T-cell (primary cell): ENCODE data around the gene CARD14. TPM values are rescaled to one million over a fixed set of nuclear protein-coding genes. Genes with fewer than 3 reads are reported as not detected.

ENCODE experiments used
- ATAC-seq, 4 experiments: fragments of 200-7000 bp in 3 of 4; fragments of 150-1000 bp in 1 of 4; cut with Tn5 transposase; replicated peaks in 1 of 4; 1 replicate in 3 of 4; 2 replicates in 1 of 4; pipeline ENCODE4 v1.10.0; 2021; ENCODE audit warnings: moderate library complexity in 3 of 4, mild to moderate bottlenecking in 2 of 4, moderate number of reproducible peaks in 1 of 4
- CTCF ChIA-PET, 2 donors: fragments of 300-600 bp; sonication (Branson Sonifier 250); formaldehyde crosslinking; loops; one replicate each; lab custom pipeline; 2022; ENCODE audit warnings: antibody characterized with exemption in 2 of 2; lab: Charles Lee
- POLR2A ChIA-PET, 2 donors: fragments of 300-600 bp; sonication (Branson Sonifier 250); formaldehyde crosslinking; loops; one replicate each; lab custom pipeline; 2022; ENCODE audit warnings: antibody characterized with exemption in 2 of 2; lab: Charles Lee
- DNase-seq, 35 experiments: peaks; one replicate each; pipeline versions ENCODE4 v3.0.0 to v3.0.0-alpha.2; 2013 to 2023
- H3K27ac ChIP-seq: one replicate; pipeline ENCODE4 v1.5.1; 2013; ENCODE audit warnings: low read length
- H3K27me3 ChIP-seq, 2 experiments: replicated peaks in 1 of 2; 1 replicate in 1 of 2; 2 replicates in 1 of 2; pipeline versions ENCODE4 v1.6.1 to v1.7.0; 2013; ENCODE audit warnings: low read length in 1 of 2, mixed read lengths in 1 of 2; ENCODE audit not compliant: control insufficient read depth in 2 of 2, insufficient read depth in 2 of 2; ENCODE audit errors: extremely low read depth in 1 of 2
- H3K36me3 ChIP-seq, 2 donors: 1 replicate in 1 of 2; 2 replicates in 1 of 2; pipeline versions ENCODE4 v1.6.1 to v1.7.0; 2013; ENCODE audit warnings: low read length in 1 of 2; ENCODE audit not compliant: control insufficient read depth in 2 of 2, insufficient read depth in 1 of 2; ENCODE audit errors: extremely low read depth in 1 of 2
- H3K4me1 ChIP-seq, 2 experiments: 1 replicate in 1 of 2; 2 replicates in 1 of 2; pipeline versions ENCODE4 v1.6.1 to v1.7.0; 2013; ENCODE audit warnings: low read length in 2 of 2, mixed read lengths in 1 of 2; ENCODE audit not compliant: insufficient read depth in 2 of 2, control insufficient read depth in 1 of 2; ENCODE audit errors: extremely low read depth in 1 of 2
- H3K4me3 ChIP-seq, 2 donors: 1 replicate in 1 of 2; 2 replicates in 1 of 2; pipeline versions ENCODE4 v1.5.1 to v1.7.0; 2013; ENCODE audit warnings: mild to moderate bottlenecking in 2 of 2, low read length in 1 of 2, moderate library complexity in 1 of 2; ENCODE audit not compliant: control insufficient read depth in 1 of 2; ENCODE audit errors: extremely low read depth in 1 of 2
- H3K9me3 ChIP-seq: 2 replicates; pipeline ENCODE4 v1.7.0; 2013
- H3K27ac Mint-ChIP-seq, 2 donors: one replicate each; pipeline ENCODE4 v1.8.0; 2020 to 2021; ENCODE audit warnings: mild to moderate bottlenecking in 2 of 2, mixed read lengths in 2 of 2
- H3K27me3 Mint-ChIP-seq, 2 donors: one replicate each; pipeline ENCODE4 v1.8.0; 2021 to 2022; ENCODE audit warnings: mixed read lengths in 2 of 2
- H3K36me3 Mint-ChIP-seq: one replicate; pipeline ENCODE4 v1.8.0; 2021; ENCODE audit warnings: mixed read lengths
- H3K4me1 Mint-ChIP-seq, 3 donors: one replicate each; pipeline ENCODE4 v1.8.0; 2020 to 2022; ENCODE audit warnings: mixed read lengths in 3 of 3, mild to moderate bottlenecking in 1 of 3
- H3K4me3 Mint-ChIP-seq, 3 donors: one replicate each; pipeline ENCODE4 v1.8.0; 2020 to 2022; ENCODE audit warnings: mild to moderate bottlenecking in 3 of 3, mixed read lengths in 3 of 3, moderate library complexity in 3 of 3
- H3K9me3 Mint-ChIP-seq, 3 donors: one replicate each; pipeline ENCODE4 v1.8.0; 2020 to 2022; ENCODE audit warnings: mixed read lengths in 3 of 3
- WGBS: methylation state at CpG from one replicate; pipeline ENCODE4 v1.1.5; 2013; ENCODE audit warnings: missing lambda C conversion rate; ENCODE audit not compliant: insufficient coverage; 5-methylcytosine and 5-hydroxymethylcytosine counted together
- total RNA-seq, 35 experiments: library from RNA in 6 of 35; stranded (reverse) in 6 of 35; fragments of 120-200 nt in 1 of 35; gene quantifications; one replicate each; pipeline versions ENCODE4 v1.2.1 to v1.2.4 and lab custom pipeline; 2013 to 2026

CARD14 gene
- total RNA-seq, 5 donors from 2014 or later (not counting 1 experiment from before 2014, with no cell fraction given): 0.06 to 0.10 TPM; not detected in 3

DNA sequence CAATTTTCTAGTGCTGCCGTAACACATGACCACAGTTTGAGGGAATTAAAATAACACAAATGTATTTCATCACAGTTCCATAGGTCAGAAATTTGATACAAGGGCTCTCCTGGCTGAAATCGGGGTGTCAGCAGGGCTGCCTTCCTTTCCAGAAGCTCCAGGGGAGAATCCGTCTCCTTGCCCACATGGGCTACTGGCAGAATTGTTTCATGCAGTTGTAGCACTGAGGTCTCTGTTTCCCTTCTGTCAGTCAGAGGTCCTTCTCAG is 43.4 kb upstream of the CARD14 start:
- H3K4me1 Mint-ChIP-seq: no peaks in the 10 kb centered on the region
- Histone ChIP-seq H3K9me3 (no peaks in the 10 kb centered on the region), H3K27ac (no peak overlapping the region), H3K4me3 (no peak overlapping the region), H3K4me1 (no peaks in the 10 kb centered on the region), H3K27me3 (peaks cover 2 to 24% of the 10 kb centered on the region in 2 experiments), H3K36me3 (no peaks in the 10 kb centered on the region)
- no peak overlapping the region for H3K27ac Mint-ChIP-seq
- H3K36me3 Mint-ChIP-seq: no peaks in the 10 kb centered on the region
- no peak for DNase-seq
- H3K4me3 Mint-ChIP-seq: no peak overlapping the region
- 80% methylated on average over 3 of the region's 3 CpGs for WGBS
- ATAC-seq: no peak
- CTCF ChIA-PET: no interaction called here
- POLR2A ChIA-PET: no interaction called here
- H3K27me3 Mint-ChIP-seq: peaks cover 12 to 18% of the 10 kb centered on the region in 2 donors
- H3K9me3 Mint-ChIP-seq: no peaks in the 10 kb centered on the region

DNA sequence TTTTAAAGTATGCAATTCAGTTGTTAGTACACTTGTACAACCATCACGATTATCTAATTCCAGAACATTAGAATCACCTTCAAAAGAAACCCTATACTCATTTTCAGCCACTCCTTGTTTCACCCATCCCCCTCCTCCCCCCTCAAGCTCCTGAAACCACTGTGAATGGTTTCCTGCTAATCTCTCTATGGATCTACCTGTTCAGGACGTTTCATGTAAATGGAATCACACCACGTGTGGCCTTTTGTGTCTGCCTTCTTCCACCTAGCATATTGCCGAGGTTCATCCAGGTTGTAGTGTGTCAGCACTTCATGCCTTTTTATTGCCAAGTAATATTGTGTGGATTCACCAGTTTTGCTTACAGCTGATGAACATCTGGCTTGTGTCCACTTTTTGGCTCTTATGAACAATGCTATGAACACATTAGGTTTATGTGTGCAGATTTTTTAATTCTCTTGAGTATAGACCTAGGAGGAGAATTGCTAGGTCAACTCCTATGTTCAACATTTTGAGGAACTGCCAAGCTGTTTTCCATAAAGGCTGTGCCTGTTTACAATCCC is 40.7 kb upstream of the CARD14 start:
- Histone ChIP-seq H3K36me3 (peaks cover 0 to 9% of the 10 kb centered on the region in 2 donors), H3K4me3 (no peak overlapping the region), H3K27me3 (peaks cover 2 to 15% of the 10 kb centered on the region in 2 experiments), H3K9me3 (no peaks in the 10 kb centered on the region), H3K27ac (no peak overlapping the region), H3K4me1 (no peaks in the 10 kb centered on the region)
- H3K4me1 Mint-ChIP-seq: no peaks in the 10 kb centered on the region
- H3K36me3 Mint-ChIP-seq: peaks cover 14% of the 10 kb centered on the region
- H3K4me3 Mint-ChIP-seq: no peak overlapping the region
- DNase-seq: no peak
- 44% methylated on average over 2 of the region's 4 CpGs for WGBS
- peaks cover 12 to 18% of the 10 kb centered on the region in 2 donors for H3K27me3 Mint-ChIP-seq
- H3K27ac Mint-ChIP-seq: no peak overlapping the region
- CTCF ChIA-PET: no interaction called here
- no peaks in the 10 kb centered on the region for H3K9me3 Mint-ChIP-seq
- ATAC-seq: no peak
- POLR2A ChIA-PET: no interaction called here

GRCh38 chr17:80130992-80131391 is 38.8 kb upstream of the CARD14 start:
- POLR2A ChIA-PET: interaction anchor here in 1 of 2 donors (0.7 kb wide), 1 partner anchor 1060 kb away, joined by 4 read pairs; no protein-coding TSS in a partner anchor
- Mint-ChIP-seq H3K36me3 (peaks cover 29% of the 10 kb centered on the region), H3K27ac (no peak overlapping the region)

GRCh38 chr17:80132906-80133625 is 36.8 kb upstream of the CARD14 start:
- Mint-ChIP-seq H3K27me3 (peaks cover 0 to 2% of the 10 kb centered on the region in 2 donors), H3K36me3 (peaks cover 49% of the 10 kb centered on the region), H3K4me3 (no peak overlapping the region), H3K9me3 (no peaks in the 10 kb centered on the region), H3K4me1 (no peaks in the 10 kb centered on the region), H3K27ac (peak overlapping the region in 1 of 2 donors; percentile 53)
- ATAC-seq (peak in 1 of 4 experiments; percentile 13), DNase-seq (no peak)
- POLR2A ChIA-PET: no interaction called here
- no peak overlapping the region for H3K27ac ChIP-seq
- CTCF ChIA-PET: no interaction called here
- no peaks in the 10 kb centered on the region for H3K4me1 ChIP-seq
- WGBS: 95% methylated on average over 3 of the region's 5 CpGs
- peaks cover 17 to 49% of the 10 kb centered on the region in 2 donors for H3K36me3 ChIP-seq
- no peaks in the 10 kb centered on the region for H3K9me3 ChIP-seq
- no peaks in the 10 kb centered on the region for H3K27me3 ChIP-seq
- no peak overlapping the region for H3K4me3 ChIP-seq

More at GRCh38 chr17:80130992-80131391, 38.8 kb upstream of the CARD14 start:
- Histone ChIP-seq H3K27ac (no peak overlapping the region), H3K27me3 (peaks cover 1 to 4% of the 10 kb centered on the region in 2 experiments), H3K36me3 (peaks cover 8 to 29% of the 10 kb centered on the region in 2 donors), H3K9me3 (no peaks in the 10 kb centered on the region), H3K4me3 (no peak overlapping the region), H3K4me1 (no peaks in the 10 kb centered on the region)
- H3K9me3 Mint-ChIP-seq: no peaks in the 10 kb centered on the region
- no peak for DNase-seq
- no peak for ATAC-seq
- no peak overlapping the region for H3K4me3 Mint-ChIP-seq
- H3K4me1 Mint-ChIP-seq: no peaks in the 10 kb centered on the region
- peaks cover 8% of the 10 kb centered on the region in 2 donors for H3K27me3 Mint-ChIP-seq
- CTCF ChIA-PET: no interaction called here
- no CpG with 5 or more reads among the region's 3 CpGs for WGBS

DNA sequence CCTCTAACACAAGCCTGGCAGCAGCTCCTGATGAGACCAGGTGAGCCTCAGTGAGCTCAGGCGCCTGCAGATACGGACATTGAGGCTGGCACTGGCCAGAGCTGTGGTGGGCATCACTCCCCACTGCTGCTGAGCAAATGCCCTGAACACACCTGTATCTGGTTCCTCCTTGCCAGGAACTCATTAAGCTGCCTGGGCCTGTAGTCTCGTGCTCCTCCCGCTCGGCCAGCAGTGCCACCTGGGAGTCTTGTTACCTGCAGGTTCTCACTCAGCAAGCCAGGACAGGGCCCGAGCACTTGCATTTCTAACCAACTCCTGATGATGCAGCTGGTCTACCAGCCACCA is 36.2 kb upstream of the CARD14 start:
- CTCF ChIA-PET: no interaction called here
- H3K27me3 Mint-ChIP-seq: peaks cover 0 to 2% of the 10 kb centered on the region in 2 donors
- POLR2A ChIA-PET: no interaction called here
- no peak overlapping the region for H3K4me3 ChIP-seq
- ATAC-seq: no peak
- H3K36me3 ChIP-seq: peaks cover 20 to 54% of the 10 kb centered on the region in 2 donors
- 98% methylated on average over 6 of the region's 6 CpGs for WGBS
- no peaks in the 10 kb centered on the region for H3K27me3 ChIP-seq
- H3K27ac ChIP-seq: no peak overlapping the region
- DNase-seq: no peak
- no peaks in the 10 kb centered on the region for H3K9me3 ChIP-seq
- H3K9me3 Mint-ChIP-seq: no peaks in the 10 kb centered on the region
- H3K4me1 Mint-ChIP-seq: no peaks in the 10 kb centered on the region
- peaks cover 53% of the 10 kb centered on the region for H3K36me3 Mint-ChIP-seq
- H3K4me3 Mint-ChIP-seq: no peak overlapping the region
- H3K4me1 ChIP-seq: no peaks in the 10 kb centered on the region
- no peak overlapping the region for H3K27ac Mint-ChIP-seq

DNA sequence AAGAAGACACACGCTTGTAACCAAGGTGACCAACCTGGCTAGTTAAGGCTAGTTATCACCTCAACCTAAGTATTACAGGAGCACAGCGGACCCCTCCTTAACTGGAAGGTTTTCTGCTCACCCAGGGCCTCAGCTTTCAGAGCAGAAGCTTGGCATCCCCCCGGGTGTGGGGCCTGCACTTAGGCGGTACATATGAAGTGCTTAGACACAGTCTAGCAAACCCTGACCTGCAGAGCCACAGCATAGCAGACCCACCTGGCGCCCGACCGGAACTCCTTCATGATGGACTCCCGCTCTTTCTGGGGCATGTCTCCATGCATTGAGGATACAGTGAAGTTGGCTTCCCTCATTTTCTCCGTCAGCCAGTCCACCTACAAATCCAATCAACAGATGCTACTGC is 32.7 kb upstream of the CARD14 start:
- ChIA-PET POLR2A (no interaction called here), CTCF (no interaction called here)
- Mint-ChIP-seq H3K27ac (no peak overlapping the region), H3K4me3 (no peak overlapping the region), H3K36me3 (peaks cover 72% of the 10 kb centered on the region), H3K27me3 (no peaks in the 10 kb centered on the region), H3K4me1 (no peaks in the 10 kb centered on the region), H3K9me3 (no peaks in the 10 kb centered on the region)
- H3K4me1 ChIP-seq: no peaks in the 10 kb centered on the region
- no peak overlapping the region for H3K4me3 ChIP-seq
- H3K36me3 ChIP-seq: peaks cover 24 to 89% of the 10 kb centered on the region in 2 donors
- WGBS: 97% methylated on average over 7 of the region's 9 CpGs
- H3K27me3 ChIP-seq: no peaks in the 10 kb centered on the region
- no peaks in the 10 kb centered on the region for H3K9me3 ChIP-seq
- ATAC-seq: no peak
- DNase-seq: no peak
- no peak overlapping the region for H3K27ac ChIP-seq
